NCI-H187 (cell line): Measurements from ENCODE around the gene RMI2.

Experiments used
- DNase-seq, 2 experiments: peaks; one replicate each; lab custom pipeline; 2025; lab: John Stamatoyannopoulos, UW

RMI2 gene

DNA sequence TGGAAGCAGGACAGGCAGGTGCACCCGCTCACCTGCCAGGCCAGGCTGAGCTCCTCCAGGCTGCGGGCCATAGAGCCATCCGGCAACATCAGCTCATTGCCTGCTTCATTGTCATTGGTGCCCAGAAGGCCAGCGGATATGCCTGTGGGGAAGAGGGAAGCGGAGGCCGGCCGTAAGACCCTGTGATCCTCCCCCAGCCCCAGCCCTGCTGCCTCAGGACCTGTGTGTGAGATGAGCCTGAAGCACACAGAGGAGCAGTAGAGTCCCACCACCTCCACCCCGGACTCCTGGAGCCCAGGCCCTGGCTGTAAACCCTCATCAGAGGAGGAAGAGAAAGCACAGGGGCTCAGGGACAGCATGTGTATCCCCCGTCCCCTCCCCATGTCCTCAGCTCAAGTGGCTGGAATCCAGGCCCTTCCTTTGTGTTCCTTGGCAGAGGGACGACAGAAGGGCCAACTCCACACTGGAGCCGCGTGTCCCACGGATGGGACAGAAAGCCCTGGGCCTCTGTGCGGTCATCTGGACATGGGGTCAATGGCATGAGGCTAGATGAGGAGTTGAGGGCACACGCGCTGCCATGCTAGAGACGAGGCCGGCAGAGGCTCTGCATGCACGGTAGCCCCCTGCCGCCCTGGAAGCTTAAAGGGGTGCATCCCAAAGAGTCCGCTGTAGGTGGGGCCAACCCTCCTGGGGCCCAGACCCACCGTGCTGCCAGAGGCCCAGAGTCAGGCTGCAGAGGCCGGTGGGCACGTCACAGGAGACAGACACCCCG, 39.1 kb downstream of the RMI2 start:
- no peak for DNase-seq

DNA sequence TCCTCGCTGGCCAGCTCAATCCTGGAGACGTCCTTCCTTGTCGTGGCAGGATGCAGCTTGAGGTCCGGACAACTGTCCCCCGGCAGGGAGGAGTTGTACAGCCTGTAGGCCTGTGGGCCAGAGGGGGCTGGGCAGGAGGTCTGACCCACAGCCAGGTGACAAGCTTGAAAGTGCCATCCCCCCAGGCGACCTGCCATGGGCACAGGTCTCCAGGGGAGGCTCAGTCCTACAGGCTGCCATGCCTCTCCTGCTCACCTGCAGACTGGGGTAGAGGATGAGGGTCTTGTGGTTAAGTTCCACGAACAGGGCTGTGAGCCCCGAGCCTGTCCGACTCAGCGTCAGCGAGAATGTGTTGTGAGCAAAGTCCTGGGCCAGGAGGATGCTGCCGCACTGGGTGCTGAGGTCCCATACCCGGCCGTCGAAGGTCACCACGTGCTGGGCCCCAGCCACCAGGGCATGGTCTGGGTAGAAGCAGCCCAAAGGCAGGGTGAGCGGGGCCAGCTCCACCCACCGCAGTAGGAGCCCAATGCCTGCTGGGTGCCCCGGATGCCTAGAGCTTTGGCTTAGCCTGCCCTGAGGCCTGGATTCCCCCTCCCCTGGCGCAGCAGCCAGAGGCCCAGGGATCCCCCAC, 39.8 kb downstream of the RMI2 start:
- DNase-seq: no peak

DNA sequence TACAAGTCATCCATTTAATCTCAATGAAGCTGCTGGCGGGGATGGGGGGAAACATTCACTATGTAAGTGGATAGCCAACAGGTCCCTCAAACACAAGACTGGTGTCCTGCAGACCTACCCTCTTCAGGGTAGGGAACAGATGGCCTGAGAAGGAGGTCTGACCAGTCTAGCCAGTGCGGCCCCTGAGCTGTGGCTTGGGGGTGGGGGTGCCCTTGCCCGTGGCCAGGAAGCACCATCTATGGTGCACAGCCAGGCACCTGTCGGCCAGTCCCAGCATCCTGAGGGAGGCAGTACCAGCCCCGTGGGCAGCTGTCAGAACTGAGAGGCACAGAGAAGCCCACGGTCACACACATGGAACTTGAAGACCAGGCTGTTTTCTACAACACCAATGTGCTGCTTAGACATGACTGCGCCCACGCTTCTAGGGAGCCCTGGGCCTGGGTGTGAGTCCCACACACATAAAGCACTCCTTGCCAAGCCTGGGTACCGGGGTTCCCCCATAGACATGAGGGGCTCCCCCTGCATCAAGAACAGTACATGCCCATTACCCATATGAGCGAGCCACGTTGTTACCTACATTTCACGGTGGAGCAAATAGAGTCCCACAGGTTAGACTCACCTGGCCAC, 40.9 kb downstream of the RMI2 start:
- no peak for DNase-seq

DNA sequence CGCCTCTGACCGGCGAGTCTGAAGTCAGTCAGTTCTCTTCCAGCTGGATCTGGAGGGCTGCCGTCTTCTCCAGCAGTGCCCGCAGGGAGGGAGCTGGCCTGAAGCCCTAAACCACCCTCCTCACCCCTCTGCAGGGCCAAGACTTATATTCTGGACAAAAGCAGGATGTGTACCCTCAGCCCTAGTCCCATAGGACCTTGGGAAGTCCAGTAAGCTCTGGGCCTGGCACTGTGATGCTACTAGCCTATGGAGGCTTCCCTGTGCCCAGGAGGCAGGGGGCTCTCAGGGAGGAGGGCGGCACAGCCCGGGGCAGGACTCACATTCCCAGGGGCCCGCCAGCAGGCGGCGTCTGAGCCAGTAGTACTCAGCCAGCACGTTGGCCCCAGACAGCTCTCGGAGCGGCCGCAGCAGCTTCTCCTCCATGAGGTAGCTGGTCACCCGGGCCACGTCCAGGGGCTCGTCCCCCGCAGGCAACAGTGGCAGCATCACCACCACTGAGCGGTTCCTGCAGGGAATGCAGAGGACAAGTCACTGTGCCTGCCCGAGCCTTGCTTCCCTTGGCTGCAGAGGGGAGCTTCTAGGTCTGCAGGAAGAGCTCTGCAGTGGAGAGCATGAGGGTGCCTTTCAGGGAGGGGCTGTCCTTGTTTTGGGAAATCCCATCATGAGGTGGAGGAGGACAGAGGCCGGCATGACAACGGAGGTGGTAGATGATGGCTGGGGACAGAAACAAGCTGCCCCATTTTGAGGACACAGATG, 41.7 kb downstream of the RMI2 start:
- no peak for DNase-seq

DNA sequence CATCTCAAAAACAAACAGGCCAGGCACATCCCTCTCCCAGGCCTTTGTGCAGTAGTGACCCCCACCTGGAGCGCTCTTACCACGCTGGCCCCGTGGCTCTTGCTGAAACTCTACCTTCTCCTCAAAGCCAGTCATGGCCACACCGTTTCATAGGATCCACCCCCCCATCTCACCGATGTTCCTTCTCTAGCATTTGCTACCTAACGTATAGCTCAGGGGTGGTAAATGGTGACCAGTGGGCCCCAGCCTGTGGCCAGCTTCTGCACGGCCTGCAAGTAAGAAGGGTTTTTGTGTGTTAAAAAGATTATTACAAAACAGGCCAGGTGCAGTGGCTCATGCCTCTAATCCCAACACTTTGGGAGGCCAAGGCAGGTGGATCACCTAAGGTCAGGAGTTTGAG, 43.8 kb downstream of the RMI2 start:
- DNase-seq: no peak

DNA sequence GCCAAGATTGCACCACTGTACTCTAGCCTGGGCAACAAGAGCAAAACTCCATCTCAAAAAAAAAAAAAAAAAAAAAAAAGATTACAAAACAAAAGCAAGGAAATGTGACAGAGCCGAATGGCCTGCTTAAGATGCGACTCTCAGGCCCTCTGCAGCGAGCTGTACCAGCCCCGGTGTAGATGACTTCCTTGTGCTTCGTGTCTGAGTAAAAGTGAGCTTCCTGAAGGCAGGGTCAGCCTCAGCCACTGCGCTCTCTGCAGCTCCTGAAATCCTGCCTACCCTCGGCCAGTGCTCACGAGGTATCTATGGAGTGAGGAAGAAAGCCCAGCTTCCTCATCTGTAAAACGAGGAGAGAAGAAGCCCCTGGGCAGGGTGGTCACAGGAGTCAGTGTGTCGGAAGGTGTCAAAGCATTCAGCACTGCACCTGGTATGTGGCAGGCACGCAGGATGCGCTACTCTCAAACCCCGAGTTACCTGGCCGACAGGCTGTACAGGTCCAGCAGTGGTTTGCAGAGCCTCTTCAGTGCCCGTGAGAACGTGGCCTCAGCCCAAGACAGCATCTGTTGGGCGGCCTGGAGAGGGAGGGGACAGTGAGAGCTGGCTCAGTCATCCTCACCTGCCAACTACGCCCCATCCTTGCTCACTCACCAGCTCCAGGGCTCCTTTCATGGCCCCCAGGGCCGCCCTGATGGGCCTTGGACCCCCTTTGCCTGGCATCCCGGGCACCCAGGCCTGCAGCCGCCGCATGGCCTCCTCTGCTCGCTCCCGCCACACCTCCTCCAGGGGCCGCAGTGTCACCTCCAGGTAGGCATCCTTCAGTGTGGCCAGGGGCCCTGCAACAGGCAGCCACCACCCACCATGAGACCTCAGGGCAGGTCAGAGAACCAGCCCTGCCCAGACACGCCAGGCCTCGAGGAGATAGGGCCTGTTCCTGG, 44.6 kb downstream of the RMI2 start:
- no peak for DNase-seq

DNA sequence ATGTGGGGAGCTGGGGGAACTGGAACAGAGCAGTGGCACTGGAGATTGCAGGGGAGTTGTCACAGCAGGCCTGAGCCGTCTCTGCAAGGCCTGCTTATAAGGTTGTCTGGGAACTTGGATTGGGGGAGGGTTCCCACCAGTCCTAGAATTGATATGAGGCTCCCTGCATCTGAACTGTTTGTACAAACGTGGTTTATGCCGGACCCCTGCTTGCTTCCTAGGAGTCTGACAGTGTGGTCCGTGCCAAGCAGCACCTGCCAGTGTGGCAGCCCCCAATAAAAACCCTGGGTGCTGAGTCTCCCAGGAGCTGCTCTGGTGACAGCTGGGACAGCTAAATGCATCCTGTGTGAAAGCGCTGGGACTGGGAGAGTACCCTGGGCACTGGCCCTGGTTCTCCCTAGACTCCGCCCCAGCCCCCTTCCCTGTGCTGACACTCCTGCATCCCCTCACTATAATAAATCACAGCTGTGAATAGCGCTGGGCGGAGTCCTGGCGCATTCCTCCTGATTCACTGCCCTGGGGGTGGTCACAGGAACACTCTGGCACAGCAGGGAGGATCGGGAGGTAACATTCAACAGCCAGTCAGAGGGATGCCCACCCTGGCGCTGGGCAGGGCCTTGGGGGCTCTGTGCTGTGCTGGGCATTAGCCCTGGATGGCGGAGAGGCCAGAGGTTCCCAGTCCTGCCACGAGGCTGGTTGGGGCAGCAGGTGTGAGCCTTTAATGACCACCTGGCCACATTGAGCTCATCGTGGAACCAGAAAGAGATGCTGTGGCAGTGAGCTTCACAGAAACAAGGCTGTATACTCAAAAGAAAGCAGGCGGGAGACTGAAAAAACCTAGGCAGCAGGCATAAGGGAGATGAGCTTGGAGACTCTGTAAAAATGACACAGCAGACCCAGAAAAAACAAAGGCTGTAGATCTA, 45.6 kb downstream of the RMI2 start:
- no peak for DNase-seq

DNA sequence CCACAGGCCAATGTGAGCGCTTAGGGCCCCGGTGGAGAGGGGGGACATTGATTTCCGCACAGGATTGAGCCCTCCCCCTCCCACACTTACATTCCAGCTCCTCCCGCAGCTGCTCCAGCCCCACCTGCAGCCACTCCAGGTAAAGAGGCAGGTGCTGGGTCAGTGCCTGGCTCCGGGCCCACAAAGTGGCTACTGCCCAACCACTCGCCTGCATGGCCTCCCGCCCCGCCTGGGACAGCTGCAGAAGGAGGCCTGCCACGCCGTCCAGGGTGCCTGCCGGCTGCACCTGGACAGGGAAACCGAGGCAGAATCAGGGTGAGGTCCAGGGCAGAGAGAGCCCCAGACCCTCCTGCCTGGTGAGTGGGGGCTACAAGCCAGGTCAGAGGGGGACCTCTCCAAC, 46.3 kb downstream of the RMI2 start:
- DNase-seq: peak; percentile 27 to 44

DNA sequence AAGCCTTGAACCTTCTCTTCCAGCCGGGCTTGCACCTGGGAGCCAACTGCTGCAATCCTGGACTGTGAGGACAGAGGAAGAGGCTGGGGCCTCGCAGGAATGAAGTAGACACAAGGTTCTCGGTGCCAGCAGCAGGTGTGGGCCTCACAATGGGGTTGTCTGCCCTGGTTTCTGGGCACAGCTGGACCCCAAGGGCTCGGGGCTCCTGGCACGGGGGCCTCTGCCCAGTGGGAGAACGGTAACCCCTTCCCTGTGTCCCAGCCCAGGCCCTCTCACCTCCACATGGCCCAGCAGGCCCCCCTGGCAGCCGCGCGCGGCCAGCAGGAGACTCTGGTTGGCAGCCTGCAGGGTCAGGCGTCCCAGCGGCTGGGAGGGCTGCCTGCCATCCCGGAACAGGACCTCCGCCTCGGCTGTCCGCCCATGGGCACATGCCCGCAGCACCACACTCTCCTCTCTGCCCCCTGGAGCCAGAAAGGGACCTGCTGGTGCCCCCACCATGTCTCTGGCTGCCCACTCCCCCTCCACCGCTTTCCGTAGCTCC, 46.9 kb downstream of the RMI2 start:
- DNase-seq: no peak

DNA sequence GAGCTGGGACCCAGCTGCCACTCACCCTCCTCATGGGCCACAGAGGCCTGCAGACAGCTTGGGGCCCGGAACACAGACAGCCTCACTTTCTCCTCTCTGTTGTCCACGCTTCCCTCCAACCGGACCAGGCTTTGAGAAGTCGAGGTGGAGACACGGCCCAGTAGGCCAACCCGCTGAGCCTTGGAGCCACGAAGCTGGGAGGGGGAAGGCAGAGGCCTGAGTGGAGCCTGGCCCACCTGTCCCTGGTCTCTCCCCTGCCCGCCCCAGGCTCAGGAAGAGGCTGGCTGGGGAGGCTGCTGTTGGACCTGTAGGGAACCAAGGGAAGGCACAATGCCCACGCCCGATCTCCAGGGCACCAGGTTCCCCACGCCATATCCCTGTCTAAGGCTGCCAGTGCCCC, 48.1 kb downstream of the RMI2 start:
- no peak for DNase-seq

DNA sequence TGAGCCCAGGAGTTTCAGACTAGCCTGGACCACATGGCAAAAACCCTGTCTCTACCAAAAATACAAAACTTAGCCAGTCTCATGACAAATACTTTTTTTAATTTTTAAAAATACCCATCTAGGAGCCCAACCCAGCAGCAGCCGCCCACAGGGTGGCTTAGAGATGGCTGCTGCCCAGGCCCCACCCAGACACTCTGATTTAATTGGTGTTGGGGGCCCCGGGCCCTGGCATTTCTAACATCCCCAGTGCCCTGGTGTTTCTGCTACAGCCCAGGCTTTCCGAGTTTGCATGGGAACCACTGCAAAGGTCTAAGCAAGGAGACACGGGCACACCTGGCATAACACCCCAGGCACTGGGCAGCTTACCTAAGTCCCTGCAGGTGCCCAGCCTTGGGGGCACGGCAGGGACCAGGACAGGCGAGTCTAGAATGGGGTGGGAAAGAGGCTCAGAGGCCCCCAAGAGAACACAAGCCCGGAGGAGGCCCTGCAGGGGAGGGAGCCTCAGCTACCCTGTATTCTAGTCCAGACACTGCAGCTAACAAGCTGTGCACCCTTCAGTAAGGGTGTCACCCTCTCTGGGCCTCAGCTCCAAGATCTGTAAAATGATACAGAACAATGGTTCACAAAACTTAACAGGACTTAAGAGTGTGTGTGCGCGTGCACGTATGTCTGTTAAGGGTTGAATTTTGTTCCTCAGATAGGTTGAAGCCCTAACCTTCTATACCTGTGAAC, 48.8 kb downstream of the RMI2 start:
- DNase-seq: no peak

DNA sequence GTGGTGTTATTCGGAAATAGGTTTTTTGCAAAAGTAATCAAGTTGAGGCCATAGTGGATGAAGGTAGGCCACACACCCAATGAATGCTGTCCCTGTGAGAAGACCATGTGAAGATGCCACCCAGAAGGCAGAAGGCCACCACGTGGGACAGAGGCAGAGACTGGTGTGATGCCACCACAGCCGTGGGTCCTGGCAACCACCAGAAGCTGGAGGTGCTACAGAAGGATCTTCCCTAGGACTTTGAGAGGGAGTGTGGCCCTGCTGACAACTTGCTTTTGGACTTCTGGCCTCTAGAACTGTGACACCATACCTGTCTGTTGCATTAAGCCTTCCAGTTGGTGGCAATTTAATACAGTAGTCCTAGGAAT, 49.3 kb downstream of the RMI2 start:
- DNase-seq: no peak

DNA sequence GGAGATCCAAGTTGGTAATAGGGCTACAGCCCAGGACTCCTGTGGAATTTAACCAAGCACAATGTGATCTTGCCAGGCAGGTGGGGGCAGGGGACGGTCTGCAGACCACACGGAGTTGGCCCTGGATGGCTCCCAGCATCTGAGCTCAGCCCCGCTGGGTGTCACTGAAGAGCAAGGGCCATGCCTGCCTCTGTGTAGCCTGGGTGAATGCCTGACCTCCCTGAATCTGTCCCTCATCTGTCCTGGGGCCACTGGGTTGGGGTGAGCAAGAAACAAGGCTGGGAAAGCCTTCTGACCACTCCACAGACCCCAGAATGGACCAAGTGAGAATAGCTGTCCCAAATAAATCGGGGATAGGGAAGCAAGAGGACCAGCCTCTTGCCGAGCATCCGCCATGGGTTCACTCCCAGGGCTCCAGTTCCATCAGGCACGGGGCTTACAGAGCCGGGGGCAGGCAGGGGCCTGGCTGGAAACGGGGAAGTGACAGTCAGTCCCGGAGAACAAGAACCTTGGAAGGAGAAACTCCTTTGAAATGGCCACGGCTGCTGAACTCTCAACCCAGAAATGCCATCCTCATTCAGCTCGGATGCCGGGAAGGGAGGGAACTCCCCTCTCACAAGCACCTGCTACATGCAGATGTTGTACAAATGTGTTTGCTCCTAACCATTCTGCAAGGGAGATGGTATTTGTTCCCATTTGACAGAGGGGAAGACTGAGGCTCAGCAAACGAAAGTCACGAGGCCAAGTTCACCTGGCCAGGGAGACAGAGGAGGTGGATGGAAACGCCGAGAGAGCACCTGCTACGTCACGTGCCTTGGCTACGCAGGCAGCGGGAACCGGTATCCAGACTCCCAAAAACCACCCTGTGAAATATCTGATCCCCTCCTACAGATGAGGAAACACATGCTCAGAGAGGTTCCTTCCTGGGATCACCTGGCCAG, 50.0 kb downstream of the RMI2 start:
- DNase-seq: no peak

DNA sequence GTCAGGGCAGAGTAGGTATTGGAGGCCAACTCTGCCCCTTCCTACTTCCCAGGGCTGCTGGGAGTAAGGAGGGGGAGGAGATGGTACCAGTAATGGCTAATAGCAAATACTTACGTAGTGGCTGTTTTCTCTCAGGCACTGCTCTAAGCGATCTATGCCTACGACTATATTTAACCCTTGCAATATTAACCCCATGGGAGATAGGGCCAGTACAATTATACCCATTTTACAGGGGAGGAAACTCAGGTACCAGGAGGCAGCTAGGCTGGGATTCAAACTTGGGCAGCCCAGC, 50.6 kb downstream of the RMI2 start:
- no peak for DNase-seq

DNA sequence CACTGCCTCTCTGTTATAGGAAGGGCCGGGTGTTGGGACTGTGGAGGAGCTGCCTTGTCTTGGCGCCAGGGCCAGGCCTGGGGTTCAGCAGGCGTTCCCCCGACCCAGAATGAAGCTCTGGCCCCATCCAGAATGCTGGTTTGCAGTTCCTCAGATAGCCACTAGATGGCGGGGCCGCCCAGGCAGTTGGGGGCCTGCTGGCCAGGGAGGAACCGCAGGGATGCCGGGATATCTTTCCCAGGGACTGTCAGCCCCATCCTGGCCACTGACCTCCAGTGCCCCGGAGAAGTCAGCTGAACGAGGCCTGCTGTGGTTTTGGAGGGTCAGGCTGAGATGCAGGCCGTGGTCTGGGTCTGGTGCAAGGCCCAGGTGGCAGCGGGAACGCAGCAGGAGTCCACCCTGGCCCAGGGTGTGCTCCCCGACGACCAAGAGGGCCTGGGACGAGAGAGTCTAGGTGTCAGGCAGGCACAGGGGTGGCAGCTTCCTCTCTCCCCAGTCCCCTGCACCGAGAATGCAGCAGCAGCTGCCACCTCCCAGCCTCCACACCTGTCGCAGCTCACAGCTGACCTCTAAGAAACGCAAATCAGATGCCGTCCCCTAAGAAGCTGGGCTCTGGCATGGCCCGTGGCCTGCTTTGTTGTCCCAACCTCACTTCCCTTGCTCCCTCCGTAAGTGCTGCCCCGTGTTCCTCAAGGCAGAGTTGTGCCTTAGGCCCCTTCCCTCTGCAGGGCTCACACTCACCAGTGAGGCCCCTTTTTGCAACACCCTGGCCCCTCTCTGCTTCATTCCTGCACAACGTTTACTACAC, 51.2 kb downstream of the RMI2 start:
- no peak for DNase-seq

DNA sequence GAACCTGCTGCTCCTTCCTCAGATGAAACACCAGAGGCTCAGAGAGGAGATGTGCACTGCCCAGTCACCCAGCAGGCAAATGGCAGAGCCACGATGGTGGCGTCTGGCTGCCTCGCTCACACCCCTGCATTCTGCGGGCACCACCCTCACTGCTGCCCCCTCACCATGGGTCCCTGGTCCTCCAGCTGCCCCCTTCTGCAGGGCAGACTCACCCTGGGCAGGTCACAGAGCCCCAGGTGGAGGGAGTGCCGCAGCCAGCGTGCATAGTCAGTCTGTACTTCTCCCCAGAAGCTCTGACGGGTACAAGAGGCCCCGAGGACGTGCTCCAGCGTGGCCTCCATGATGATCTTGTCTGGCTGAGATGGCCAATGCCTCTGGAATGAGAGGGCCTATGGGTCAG, 52.9 kb downstream of the RMI2 start:
- DNase-seq: no peak

DNA sequence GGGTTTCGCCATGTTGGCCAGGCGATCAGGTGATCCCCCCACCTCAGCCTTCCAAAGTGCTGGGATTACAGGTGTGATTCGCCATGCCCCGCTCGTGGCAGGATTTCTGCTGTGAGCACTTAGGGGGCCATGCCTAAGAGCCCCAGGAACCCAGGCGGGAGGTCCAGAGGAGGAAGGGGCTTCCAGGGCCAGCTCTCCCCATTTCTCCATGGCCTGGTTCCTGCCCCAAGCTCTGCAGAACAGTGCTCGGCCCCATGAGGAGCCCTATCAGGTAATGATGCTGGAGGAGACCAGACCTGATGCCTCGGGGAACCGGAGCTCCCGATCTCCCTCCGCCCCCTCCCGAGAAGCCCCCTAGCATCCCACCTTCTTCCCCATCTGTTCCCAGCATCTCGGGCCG, 53.6 kb downstream of the RMI2 start:
- DNase-seq: no peak
